HCT116 (cell line): ENCODE data around the gene C1orf21.

ENCODE experiments used
- CEBPB ChIP-seq: IDR thresholded peaks from 2 replicates; pipeline ENCODE4 v1.6.1; 2012; ENCODE audit warnings: low read depth
- ELF1 ChIP-seq: IDR thresholded peaks from 2 replicates; pipeline ENCODE4 v1.6.1; 2012; ENCODE audit warnings: low read depth, borderline replicate concordance
- EZH2 ChIP-seq: fragments of 200-600 bp; sonication (generic); IDR thresholded peaks from 2 replicates; pipeline ENCODE4 v1.6.1; 2017; ENCODE audit warnings: antibody characterized with exemption, mixed run types
- EZH2phosphoT487 ChIP-seq: fragments of 200-600 bp; IDR thresholded peaks from 2 replicates; pipeline ENCODE4 v1.6.1; 2018; ENCODE audit warnings: antibody characterized with exemption, borderline replicate concordance
- POLR2AphosphoS5 ChIP-seq: IDR thresholded peaks from 2 replicates; pipeline ENCODE4 v1.6.1; 2011; ENCODE audit warnings: mild to moderate bottlenecking, low read depth, low read length, moderate library complexity
- RAD21 ChIP-seq: IDR thresholded peaks from 2 replicates; pipeline ENCODE4 v1.6.1; 2012; ENCODE audit warnings: low read depth, mild to moderate bottlenecking
- SIN3A ChIP-seq: IDR thresholded peaks from 2 replicates; pipeline ENCODE4 v1.6.1; 2012; ENCODE audit warnings: low read depth
- YY1 ChIP-seq: IDR thresholded peaks from 2 replicates; pipeline ENCODE4 v1.6.1; 2011; ENCODE audit warnings: low read length, low read depth, moderate library complexity, mild to moderate bottlenecking; ENCODE audit not compliant: insufficient replicate concordance; ENCODE audit errors: extremely low read depth
- TF ChIP-seq, protein P1 (sequence below), 3 experiments: fragments of 200-600 bp in 1 of 3; sonication (generic) in 1 of 3; IDR thresholded peaks in 2 of 3; conservative IDR thresholded peaks in 1 of 3; 2 replicates each; pipeline ENCODE4 v1.5.1; 2012 to 2017; ENCODE audit warnings: low read depth in 2 of 3, low read length in 2 of 3, antibody characterized with exemption in 1 of 3, borderline replicate concordance in 1 of 3, control low read depth in 1 of 3, mild to moderate bottlenecking in 1 of 3, mixed read lengths in 1 of 3, mixed run types in 1 of 3, moderate library complexity in 1 of 3; ENCODE audit not compliant: insufficient read depth in 1 of 3
- TF ChIP-seq, protein P2 (sequence below): IDR thresholded peaks from 2 replicates; pipeline ENCODE4 v1.6.1; 2012

DNA sequence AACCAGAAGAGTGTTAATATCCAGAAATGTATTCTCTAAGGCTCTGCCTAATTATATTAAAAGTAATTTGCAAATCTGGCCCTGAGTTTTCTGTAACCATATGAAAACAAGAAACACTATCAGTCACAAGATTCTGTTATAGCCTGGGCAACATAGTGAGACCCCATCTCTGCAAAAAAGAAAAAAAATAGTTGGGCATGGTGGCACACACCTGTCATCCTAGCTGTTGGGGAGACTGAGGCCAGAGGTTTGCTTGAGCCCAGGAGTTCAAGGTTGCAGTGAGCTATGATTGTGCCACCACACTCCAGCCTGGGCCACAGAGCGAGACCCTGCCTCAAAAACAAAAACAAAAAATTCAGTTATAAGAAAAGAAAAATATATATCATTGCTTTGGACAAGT, 25.6 kb downstream of the C1orf21 start:
- no peak for TF ChIP-seq POLR2AphosphoS5
- TF ChIP-seq EZH2phosphoT487 = no peak
- no peak for TF ChIP-seq RAD21
- TF ChIP-seq, protein P1, sequence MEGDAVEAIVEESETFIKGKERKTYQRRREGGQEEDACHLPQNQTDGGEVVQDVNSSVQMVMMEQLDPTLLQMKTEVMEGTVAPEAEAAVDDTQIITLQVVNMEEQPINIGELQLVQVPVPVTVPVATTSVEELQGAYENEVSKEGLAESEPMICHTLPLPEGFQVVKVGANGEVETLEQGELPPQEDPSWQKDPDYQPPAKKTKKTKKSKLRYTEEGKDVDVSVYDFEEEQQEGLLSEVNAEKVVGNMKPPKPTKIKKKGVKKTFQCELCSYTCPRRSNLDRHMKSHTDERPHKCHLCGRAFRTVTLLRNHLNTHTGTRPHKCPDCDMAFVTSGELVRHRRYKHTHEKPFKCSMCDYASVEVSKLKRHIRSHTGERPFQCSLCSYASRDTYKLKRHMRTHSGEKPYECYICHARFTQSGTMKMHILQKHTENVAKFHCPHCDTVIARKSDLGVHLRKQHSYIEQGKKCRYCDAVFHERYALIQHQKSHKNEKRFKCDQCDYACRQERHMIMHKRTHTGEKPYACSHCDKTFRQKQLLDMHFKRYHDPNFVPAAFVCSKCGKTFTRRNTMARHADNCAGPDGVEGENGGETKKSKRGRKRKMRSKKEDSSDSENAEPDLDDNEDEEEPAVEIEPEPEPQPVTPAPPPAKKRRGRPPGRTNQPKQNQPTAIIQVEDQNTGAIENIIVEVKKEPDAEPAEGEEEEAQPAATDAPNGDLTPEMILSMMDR (IDR thresholded peaks at IDR 0.05 in 2 of 3, conservative IDR thresholded peaks at IDR 0.05 in 1 of 3; ENCODE audit: borderline replicate concordance in 1 of 3, insufficient read depth in 1 of 3, low read depth in 2 of 3, low read length in 2 of 3) = no peak
- TF ChIP-seq, protein P2, sequence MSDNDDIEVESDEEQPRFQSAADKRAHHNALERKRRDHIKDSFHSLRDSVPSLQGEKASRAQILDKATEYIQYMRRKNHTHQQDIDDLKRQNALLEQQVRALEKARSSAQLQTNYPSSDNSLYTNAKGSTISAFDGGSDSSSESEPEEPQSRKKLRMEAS = no peak
- no peak for TF ChIP-seq EZH2
- TF ChIP-seq CEBPB = no peak
- TF ChIP-seq YY1 = no peak
- TF ChIP-seq SIN3A = no peak
- no peak for TF ChIP-seq ELF1
